A549 (cell line): ENCODE data around the gene SP6. TPM values are rescaled to one million over a fixed set of nuclear protein-coding genes. Genes with fewer than 3 reads are reported as not detected.
A peak's percentile ranks its signal among the peaks of the same experiment; 100 is the strongest.

Source experiments
- ATAC-seq, 2 experiments: fragments of 200-7000 bp in 1 of 2; fragments of >200 bp in 1 of 2; cut with Nextera tagmentation in 1 of 2; cut with Tn5 transposase in 1 of 2; 3 replicates each; pipeline versions ENCODE4 v1.8.0 to v1.9.1; 2018 to 2020; ENCODE audit warnings: mild to moderate bottlenecking in 1 of 2, moderate library complexity in 1 of 2
- CTCF ChIA-PET: fragments of 300-600 bp; sonication (Branson Sonifier 250); formaldehyde crosslinking; extraction: SDS; loops from one replicate; lab custom pipeline; 2021; ENCODE audit warnings: antibody characterized with exemption, inconsistent platforms; lab: Yijun Ruan, JAX
- POLR2A ChIA-PET: fragments of 350-600 bp; formaldehyde crosslinking; extraction: SDS; loops from one replicate; lab custom pipeline; 2021; ENCODE audit warnings: antibody characterized with exemption, inconsistent platforms; lab: Yijun Ruan, JAX
- DNase-seq, 2 experiments: peaks; one replicate each; pipeline versions ENCODE4 v3.0.0 to v3.0.0-alpha.2; 2011 to 2016; ENCODE audit warnings: low read depth in 1 of 2, low spot score in 1 of 2
- FAIRE-seq: peaks from 2 replicates; lab custom pipeline; 2011; peaks lifted over from hg19 to GRCh38; lab: Jason Lieb, UNC
- H3K27ac ChIP-seq, 2 experiments: fragments of >200 bp; sonication (Bioruptor Twin); formaldehyde crosslinking; 3 replicates each; pipeline ENCODE4 v1.5.1; 2016 to 2017
- H3K4me1 ChIP-seq: fragments of >200 bp; sonication (Bioruptor Twin); formaldehyde crosslinking; 3 replicates; pipeline ENCODE4 v1.6.1; 2016
- H3K4me2 ChIP-seq: fragments of >200 bp; sonication (Bioruptor Twin); formaldehyde crosslinking; 3 replicates; pipeline ENCODE4 v1.6.1; 2016
- H3K4me3 ChIP-seq: fragments of >200 bp; sonication (Bioruptor Twin); formaldehyde crosslinking; 3 replicates; pipeline ENCODE4 v1.5.1; 2016
- H3K9me3 ChIP-seq: fragments of >200 bp; sonication (Bioruptor Twin); formaldehyde crosslinking; 3 replicates; pipeline ENCODE4 v1.6.1; 2016
- BHLHE40 ChIP-seq: IDR thresholded peaks from 2 replicates; pipeline ENCODE4 v1.6.1; 2012; ENCODE audit warnings: low read depth, low read length, inconsistent platforms
- CBX8 ChIP-seq: fragments of 200-600 bp; sonication (generic); IDR thresholded peaks from 2 replicates; pipeline ENCODE4 v1.6.1; 2016
- CEBPB ChIP-seq, 2 experiments: fragments of >200 bp in 1 of 2; sonication (Bioruptor Twin) in 1 of 2; formaldehyde crosslinking in 1 of 2; IDR thresholded peaks; 2 replicates each; pipeline ENCODE4 v1.6.1; 2012 to 2016
- CHD4 ChIP-seq: fragments of 200-600 bp; sonication (generic); IDR thresholded peaks from 2 replicates; pipeline ENCODE4 v1.6.1; 2016; ENCODE audit warnings: antibody characterized with exemption, mild to moderate bottlenecking, borderline replicate concordance
- E2F6 ChIP-seq: IDR thresholded peaks from 2 replicates; pipeline ENCODE4 v1.6.1; 2012; ENCODE audit warnings: low read depth, borderline replicate concordance
- EHF ChIP-seq: fragments of 250-450 bp; sonication (Bioruptor Pico); IDR thresholded peaks from 2 replicates; pipeline ENCODE4 v1.5.0; 2020; ENCODE audit warnings: mild to moderate bottlenecking
- EHMT2 ChIP-seq: fragments of 200-600 bp; sonication (generic); IDR thresholded peaks from 2 replicates; pipeline ENCODE4 v1.6.1; 2016; ENCODE audit warnings: antibody characterized with exemption, low read depth, mild to moderate bottlenecking, moderate library complexity
- ESRRA ChIP-seq: fragments of 150-350 bp; IDR thresholded peaks from 2 replicates; pipeline ENCODE4 v1.6.1; 2014; ENCODE audit warnings: mild to moderate bottlenecking, low read length, borderline replicate concordance
- FOSL2 ChIP-seq, 2 experiments: fragments of 450-650 bp in 1 of 2; fragments of >200 bp in 1 of 2; sonication (Bioruptor Twin) in 1 of 2; formaldehyde crosslinking; IDR thresholded peaks; 2 replicates each; pipeline versions ENCODE4 v1.5.0 to v1.6.1; 2016 to 2020; ENCODE audit warnings: mild to moderate bottlenecking in 1 of 2, moderate library complexity in 1 of 2
- FOXS1 ChIP-seq: fragments of 250-450 bp; sonication (Bioruptor Pico); IDR thresholded peaks from 2 replicates; pipeline ENCODE4 v1.5.0; 2020; ENCODE audit warnings: mild to moderate bottlenecking, moderate library complexity
- HEYL ChIP-seq: fragments of 250-450 bp; sonication (Bioruptor Pico); IDR thresholded peaks from 2 replicates; pipeline ENCODE4 v1.8.0; 2021; ENCODE audit warnings: mild to moderate bottlenecking, moderate library complexity
- HOXB5 ChIP-seq: fragments of 250-450 bp; sonication (Bioruptor Pico); IDR thresholded peaks from 2 replicates; pipeline ENCODE4 v1.5.0; 2020; ENCODE audit warnings: mild to moderate bottlenecking, moderate library complexity
- JUN ChIP-seq, 2 experiments: fragments of >200 bp; sonication (Bioruptor Twin); formaldehyde crosslinking; IDR thresholded peaks; 2 replicates in 1 of 2; 3 replicates in 1 of 2; pipeline ENCODE4 v1.6.1; 2016 to 2017
- JUNB ChIP-seq: fragments of >200 bp; sonication (Bioruptor Twin); formaldehyde crosslinking; IDR thresholded peaks from 2 replicates; pipeline ENCODE4 v1.6.1; 2016
- MAZ ChIP-seq: fragments of 150-350 bp; IDR thresholded peaks from 2 replicates; pipeline ENCODE4 v1.6.1; 2014; ENCODE audit warnings: antibody characterized with exemption, low read depth, low read length, borderline replicate concordance
- MYC ChIP-seq: IDR thresholded peaks from 2 replicates; pipeline ENCODE4 v1.6.1; 2012; ENCODE audit warnings: mild to moderate bottlenecking, inconsistent platforms, low read length, improper control_type of control experiment, borderline replicate concordance
- NFE2L2 ChIP-seq: fragments of 150-350 bp; conservative IDR thresholded peaks from 2 replicates; pipeline ENCODE4 v1.6.1; 2014; ENCODE audit warnings: low read length
- NPAS2 ChIP-seq: fragments of 250-450 bp; sonication (Bioruptor Pico); IDR thresholded peaks from 2 replicates; pipeline ENCODE4 v1.8.0; 2022; ENCODE audit warnings: mild to moderate bottlenecking, moderate library complexity, borderline replicate concordance
- PHF8 ChIP-seq: fragments of 200-600 bp; sonication (generic); IDR thresholded peaks from 2 replicates; pipeline ENCODE4 v1.6.1; 2016; ENCODE audit warnings: low read depth, mild to moderate bottlenecking, antibody characterized with exemption, moderate library complexity, borderline replicate concordance
- POLR2A ChIP-seq: IDR thresholded peaks from 2 replicates; pipeline ENCODE4 v1.6.1; 2012; ENCODE audit warnings: mild to moderate bottlenecking, low read length
- POLR2AphosphoS2 ChIP-seq: conservative IDR thresholded peaks from 2 replicates; pipeline ENCODE4 v1.6.1; 2012; ENCODE audit warnings: low read length, improper control_type of control experiment, inconsistent platforms
- RAD21 ChIP-seq, 2 experiments: fragments of >200 bp in 1 of 2; sonication (Bioruptor Twin) in 1 of 2; formaldehyde crosslinking in 1 of 2; IDR thresholded peaks in 1 of 2; conservative IDR thresholded peaks in 1 of 2; 2 replicates in 1 of 2; 3 replicates in 1 of 2; pipeline ENCODE4 v1.6.1; 2012 to 2018; ENCODE audit warnings: inconsistent platforms in 1 of 2
- RARB ChIP-seq: fragments of 250-450 bp; sonication (Bioruptor Pico); IDR thresholded peaks from 2 replicates; pipeline ENCODE4 v1.8.0; 2021; ENCODE audit warnings: mild to moderate bottlenecking, moderate library complexity
- RCOR1 ChIP-seq: fragments of 150-350 bp; IDR thresholded peaks from 2 replicates; pipeline ENCODE4 v1.6.1; 2014; ENCODE audit warnings: antibody characterized with exemption, low read length, low read depth
- RFX5 ChIP-seq: fragments of 450-650 bp; IDR thresholded peaks from 2 replicates; pipeline ENCODE4 v1.7.1; 2014; ENCODE audit warnings: antibody characterized with exemption, mild to moderate bottlenecking, moderate library complexity
- RNF2 ChIP-seq: fragments of 200-600 bp; sonication (generic); IDR thresholded peaks from 2 replicates; pipeline ENCODE4 v1.6.1; 2016; ENCODE audit warnings: low read depth, mild to moderate bottlenecking, antibody characterized with exemption, moderate library complexity, borderline replicate concordance
- SMC3 ChIP-seq: fragments of >200 bp; sonication (Bioruptor Twin); formaldehyde crosslinking; IDR thresholded peaks from 3 replicates; pipeline ENCODE4 v1.6.1; 2018; ENCODE audit warnings: inconsistent platforms
- TFCP2L1 ChIP-seq: fragments of 250-450 bp; sonication (Bioruptor Pico); IDR thresholded peaks from 2 replicates; pipeline ENCODE4 v1.5.0; 2021; ENCODE audit warnings: mild to moderate bottlenecking
- TP53 ChIP-seq: fragments of 250-450 bp; sonication (Bioruptor Pico); IDR thresholded peaks from 2 replicates; pipeline ENCODE4 v1.5.0; 2021; ENCODE audit warnings: mild to moderate bottlenecking, moderate library complexity
- ZC3H11A ChIP-seq: fragments of 450-650 bp; IDR thresholded peaks from 2 replicates; pipeline ENCODE4 v1.6.1; 2014; ENCODE audit warnings: antibody characterized with exemption, mild to moderate bottlenecking
- ZFP36 ChIP-seq: fragments of 450-650 bp; IDR thresholded peaks from 2 replicates; pipeline ENCODE4 v1.6.1; 2014; ENCODE audit warnings: borderline replicate concordance; ENCODE audit not compliant: partially characterized antibody
- ZNF302 ChIP-seq: fragments of 250-450 bp; sonication (Bioruptor Pico); IDR thresholded peaks from 2 replicates; pipeline ENCODE4 v1.9.0; 2021; ENCODE audit warnings: inconsistent platforms, mild to moderate bottlenecking, moderate library complexity
- WGBS: methylation state at CpG from one replicate; pipeline ENCODE4 v1.1.6; 2017; ENCODE audit errors: missing lambda C conversion rate; 5-methylcytosine and 5-hydroxymethylcytosine counted together
- polyA plus RNA-seq, 4 experiments: library from polyadenylated mRNA; depleted of rRNA in 3 of 4; stranded (reverse); fragments of >200 nt; fragmentation: RNase III in 1 of 4; extraction: RNeasy Plus Mini Kit Qiagen cat#74134 plus additional on column Dnase treatment in 1 of 4; gene quantifications; 2 replicates in 3 of 4; 3 replicates in 1 of 4; pipeline ENCODE4 v1.2.3, GENCODE V29; 2011 to 2017
- TF ChIP-seq, protein P1 (sequence below): fragments of >200 bp; sonication (Bioruptor Twin); formaldehyde crosslinking; IDR thresholded peaks from 3 replicates; pipeline ENCODE4 v1.5.1; 2016
- TF ChIP-seq, protein P2 (sequence below): IDR thresholded peaks from 2 replicates; pipeline ENCODE4 v1.6.1; 2012
- TF ChIP-seq, protein P3 (sequence below): fragments of >200 bp; sonication (Bioruptor Twin); formaldehyde crosslinking; IDR thresholded peaks from 2 replicates; pipeline ENCODE4 v1.6.1; 2016

Gene SP6
- polyA plus RNA-seq, 2 of the 4 experiments (the other 2 are of a cell fraction), result 0.61 to 2.1 TPM

DNA sequence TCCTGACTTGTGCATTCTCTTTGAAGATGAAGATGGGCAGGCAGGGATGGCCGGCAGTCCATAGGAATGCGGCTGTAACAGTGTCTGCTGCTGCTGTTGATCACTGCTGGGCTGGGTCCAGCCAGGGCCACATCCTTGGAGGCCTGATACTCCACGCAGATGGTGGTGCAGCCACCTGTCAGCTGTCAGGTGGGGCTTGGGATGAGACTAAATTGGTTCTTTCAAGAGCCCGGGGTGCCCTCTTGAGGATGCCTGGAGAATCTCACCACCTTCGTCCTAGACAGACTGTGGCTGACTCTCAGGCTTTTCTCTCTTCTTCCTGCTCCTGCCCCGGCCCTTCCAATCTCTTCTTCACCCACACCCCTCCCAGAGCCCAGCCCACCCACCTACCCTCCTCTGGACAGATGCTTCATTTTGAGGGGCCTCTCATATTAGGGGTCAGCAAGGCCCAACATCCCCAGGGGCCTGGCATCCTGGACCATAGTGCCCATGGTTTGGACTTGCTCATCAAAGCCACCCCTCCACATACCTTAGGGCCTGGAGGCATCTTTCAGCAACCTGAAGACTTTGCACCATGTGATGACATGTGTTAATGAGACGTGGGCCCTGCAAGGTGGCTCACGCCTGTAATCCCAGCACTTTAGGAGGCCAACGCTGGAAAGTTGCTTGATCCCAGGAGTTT, 48.5 kb downstream of the SP6 start:
- DNase-seq (peak; percentile 77 to 92), ATAC-seq (peak; percentile 91 to 95), FAIRE-seq (no peak)
- no peak for TF ChIP-seq RARB
- no peak for TF ChIP-seq CEBPB (IDR thresholded peaks at IDR 0.05)
- TF ChIP-seq RCOR1, result no peak
- TF ChIP-seq EHMT2, result no peak
- TF ChIP-seq MAZ, result no peak
- no peak for TF ChIP-seq RFX5
- TF ChIP-seq HEYL (CRISPR knock-in tag), result no peak
- TF ChIP-seq HOXB5 (CRISPR knock-in tag), result no peak
- no peak for TF ChIP-seq JUN (IDR thresholded peaks at IDR 0.05)
- peak; percentile 55 for TF ChIP-seq SMC3
- TF ChIP-seq ZNF302 (CRISPR knock-in tag), result no peak
- peak; percentile 89 to 90 for TF ChIP-seq RAD21 (conservative IDR thresholded peaks at IDR 0.05 in 1 of 2, IDR thresholded peaks at IDR 0.05 in 1 of 2)
- TF ChIP-seq POLR2A, result no peak
- no peak for TF ChIP-seq FOXS1 (CRISPR knock-in tag)
- TF ChIP-seq, protein P1, sequence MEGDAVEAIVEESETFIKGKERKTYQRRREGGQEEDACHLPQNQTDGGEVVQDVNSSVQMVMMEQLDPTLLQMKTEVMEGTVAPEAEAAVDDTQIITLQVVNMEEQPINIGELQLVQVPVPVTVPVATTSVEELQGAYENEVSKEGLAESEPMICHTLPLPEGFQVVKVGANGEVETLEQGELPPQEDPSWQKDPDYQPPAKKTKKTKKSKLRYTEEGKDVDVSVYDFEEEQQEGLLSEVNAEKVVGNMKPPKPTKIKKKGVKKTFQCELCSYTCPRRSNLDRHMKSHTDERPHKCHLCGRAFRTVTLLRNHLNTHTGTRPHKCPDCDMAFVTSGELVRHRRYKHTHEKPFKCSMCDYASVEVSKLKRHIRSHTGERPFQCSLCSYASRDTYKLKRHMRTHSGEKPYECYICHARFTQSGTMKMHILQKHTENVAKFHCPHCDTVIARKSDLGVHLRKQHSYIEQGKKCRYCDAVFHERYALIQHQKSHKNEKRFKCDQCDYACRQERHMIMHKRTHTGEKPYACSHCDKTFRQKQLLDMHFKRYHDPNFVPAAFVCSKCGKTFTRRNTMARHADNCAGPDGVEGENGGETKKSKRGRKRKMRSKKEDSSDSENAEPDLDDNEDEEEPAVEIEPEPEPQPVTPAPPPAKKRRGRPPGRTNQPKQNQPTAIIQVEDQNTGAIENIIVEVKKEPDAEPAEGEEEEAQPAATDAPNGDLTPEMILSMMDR, result peak; percentile 84
- TF ChIP-seq, protein P2, sequence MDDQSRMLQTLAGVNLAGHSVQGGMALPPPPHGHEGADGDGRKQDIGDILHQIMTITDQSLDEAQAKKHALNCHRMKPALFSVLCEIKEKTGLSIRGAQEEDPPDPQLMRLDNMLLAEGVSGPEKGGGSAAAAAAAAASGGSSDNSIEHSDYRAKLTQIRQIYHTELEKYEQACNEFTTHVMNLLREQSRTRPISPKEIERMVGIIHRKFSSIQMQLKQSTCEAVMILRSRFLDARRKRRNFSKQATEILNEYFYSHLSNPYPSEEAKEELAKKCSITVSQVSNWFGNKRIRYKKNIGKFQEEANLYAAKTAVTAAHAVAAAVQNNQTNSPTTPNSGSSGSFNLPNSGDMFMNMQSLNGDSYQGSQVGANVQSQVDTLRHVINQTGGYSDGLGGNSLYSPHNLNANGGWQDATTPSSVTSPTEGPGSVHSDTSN, result no peak
- no peak for TF ChIP-seq MYC
- TF ChIP-seq, protein P3, sequence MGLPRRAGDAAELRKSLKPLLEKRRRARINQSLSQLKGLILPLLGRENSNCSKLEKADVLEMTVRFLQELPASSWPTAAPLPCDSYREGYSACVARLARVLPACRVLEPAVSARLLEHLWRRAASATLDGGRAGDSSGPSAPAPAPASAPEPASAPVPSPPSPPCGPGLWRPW, result no peak
- no peak for TF ChIP-seq FOSL2 (IDR thresholded peaks at IDR 0.05)
- TF ChIP-seq FOSL2 (CRISPR knock-in tag; IDR thresholded peaks at IDR 0.05), result no peak
- TF ChIP-seq ESRRA, result no peak
- no peak for TF ChIP-seq CBX8
- TF ChIP-seq TFCP2L1 (CRISPR knock-in tag), result no peak
- no peak for TF ChIP-seq BHLHE40
- H3K27ac ChIP-seq, result no peak overlapping the region
- no peaks in the 10 kb centered on the region for H3K9me3 ChIP-seq
- no peaks in the 10 kb centered on the region for H3K4me1 ChIP-seq
- WGBS, result 25% methylated on average over 9 of the region's 9 CpGs
- H3K4me2 ChIP-seq, result no peak overlapping the region
- ChIA-PET CTCF (interaction anchor here (0.7 to 7.3 kb wide), 32 partner anchors 9 to 146 kb away, joined by 3 to 47 read pairs (median 6); partner anchors contain the start of genes SCRN2 and TBX21), POLR2A (no interaction called here)
- H3K4me3 ChIP-seq, result no peak overlapping the region

DNA sequence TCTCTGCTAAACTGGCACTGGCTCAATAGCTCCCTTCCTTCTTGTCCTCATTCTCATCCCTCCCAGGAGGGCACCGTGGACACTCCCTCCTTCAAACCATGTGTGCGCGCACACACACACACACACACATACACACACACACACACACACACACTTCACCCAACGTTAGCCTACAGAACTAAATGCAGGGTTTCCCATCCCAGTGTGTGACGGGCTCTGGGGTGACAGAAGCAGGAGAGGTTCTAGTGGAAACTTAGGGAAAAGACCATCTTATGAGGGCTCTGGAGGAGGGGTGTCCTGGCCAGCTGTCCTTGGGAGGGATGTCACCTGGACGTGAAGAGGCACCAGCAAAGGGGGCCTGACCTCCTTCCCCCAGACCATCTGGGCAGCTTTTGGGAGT, 49.1 kb downstream of the SP6 start:
- Histone ChIP-seq H3K4me1 (no peaks in the 10 kb centered on the region), H3K27ac (no peak overlapping the region), H3K4me3 (no peak overlapping the region), H3K9me3 (no peaks in the 10 kb centered on the region), H3K4me2 (no peak overlapping the region)
- peak; percentile 10 to 30; a peak in 4 of 6 replicates for ATAC-seq
- POLR2A ChIA-PET, result no interaction called here
- no peak for FAIRE-seq
- WGBS, result 30% methylated on average over 6 of the region's 6 CpGs
- CTCF ChIA-PET, result interaction anchor here (0.7 to 7.3 kb wide), 36 partner anchors 9 to 149 kb away, joined by 3 to 47 read pairs (median 6); partner anchors contain the start of genes SCRN2 and TBX21
- no peak for DNase-seq
- TF ChIP-seq RNF2 (no peak), POLR2AphosphoS2 (no peak), E2F6 (no peak), NFE2L2 (no peak), ZC3H11A (no peak), NPAS2 (CRISPR knock-in tag) (no peak), RAD21 (conservative IDR thresholded peaks at IDR 0.05 in 1 of 2, IDR thresholded peaks at IDR 0.05 in 1 of 2) (no peak), RFX5 (no peak), TP53 (CRISPR knock-in tag) (no peak), PHF8 (no peak), EHF (CRISPR knock-in tag) (no peak), ZFP36 (no peak), CEBPB (IDR thresholded peaks at IDR 0.05) (no peak), JUNB (no peak), CHD4 (no peak)
- TF ChIP-seq, protein P2, result no peak
